Prostate gland (tissue), 2 donors: ENCODE measurements around the gene CGB3.

Experiments
- POLR2A ChIP-seq: fragments of 450-650 bp; IDR thresholded peaks from one replicate; pipeline ENCODE4 v1.6.1; 2016; ENCODE audit warnings: antibody characterized with exemption, mild to moderate bottlenecking
- TF ChIP-seq, protein P1 (sequence below), 4 experiments: fragments of 200-600 bp in 2 of 4; fragments of 450-650 bp in 2 of 4; sonication (generic) in 2 of 4; IDR thresholded peaks; 1 replicate in 3 of 4; 2 replicates in 1 of 4; pipeline ENCODE4 v1.5.1; 2016 to 2019; ENCODE audit warnings: antibody characterized with exemption in 4 of 4, mild to moderate bottlenecking in 2 of 4, moderate library complexity in 2 of 4

DNA sequence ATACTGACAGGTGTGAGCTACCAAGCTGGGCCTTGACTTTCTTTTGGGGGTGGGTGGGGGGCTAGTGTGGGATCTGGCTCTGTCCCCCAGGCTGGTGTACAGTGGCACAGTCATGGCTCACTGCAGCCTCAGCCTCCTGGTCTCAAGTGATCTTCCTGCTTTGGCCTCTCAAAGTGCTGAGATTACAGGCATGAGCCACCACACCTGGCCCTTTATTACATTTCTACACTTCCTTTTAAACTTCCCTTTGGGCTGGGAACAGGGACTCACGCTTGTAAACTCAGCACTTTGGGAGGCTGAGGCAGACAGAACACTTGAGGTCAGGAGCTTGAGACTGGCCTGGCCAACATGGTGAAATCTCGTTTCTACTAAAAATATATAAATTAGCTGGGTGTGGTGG is 47.1 kb downstream of the CGB3 start:
- TF ChIP-seq, protein P1, sequence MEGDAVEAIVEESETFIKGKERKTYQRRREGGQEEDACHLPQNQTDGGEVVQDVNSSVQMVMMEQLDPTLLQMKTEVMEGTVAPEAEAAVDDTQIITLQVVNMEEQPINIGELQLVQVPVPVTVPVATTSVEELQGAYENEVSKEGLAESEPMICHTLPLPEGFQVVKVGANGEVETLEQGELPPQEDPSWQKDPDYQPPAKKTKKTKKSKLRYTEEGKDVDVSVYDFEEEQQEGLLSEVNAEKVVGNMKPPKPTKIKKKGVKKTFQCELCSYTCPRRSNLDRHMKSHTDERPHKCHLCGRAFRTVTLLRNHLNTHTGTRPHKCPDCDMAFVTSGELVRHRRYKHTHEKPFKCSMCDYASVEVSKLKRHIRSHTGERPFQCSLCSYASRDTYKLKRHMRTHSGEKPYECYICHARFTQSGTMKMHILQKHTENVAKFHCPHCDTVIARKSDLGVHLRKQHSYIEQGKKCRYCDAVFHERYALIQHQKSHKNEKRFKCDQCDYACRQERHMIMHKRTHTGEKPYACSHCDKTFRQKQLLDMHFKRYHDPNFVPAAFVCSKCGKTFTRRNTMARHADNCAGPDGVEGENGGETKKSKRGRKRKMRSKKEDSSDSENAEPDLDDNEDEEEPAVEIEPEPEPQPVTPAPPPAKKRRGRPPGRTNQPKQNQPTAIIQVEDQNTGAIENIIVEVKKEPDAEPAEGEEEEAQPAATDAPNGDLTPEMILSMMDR (IDR thresholded peaks at IDR 0.05): no peak
- TF ChIP-seq POLR2A: no peak
